HEK293T (cell line): Measurements from ENCODE around the gene SCART1.
"Not testable (repeated sequence)": the region's sequence is repeated elsewhere in the genome, so short reads cannot be mapped to it uniquely, and the experiment has no call there.

ENCODE experiments used
- CTCF ChIA-PET: fragments of 350-600 bp; formaldehyde crosslinking; extraction: SDS; loops from one replicate; lab custom pipeline; 2021; ENCODE audit warnings: antibody characterized with exemption, inconsistent platforms; lab: Yijun Ruan, JAX
- POLR2A ChIA-PET: fragments of 350-600 bp; formaldehyde crosslinking; extraction: SDS; loops from one replicate; lab custom pipeline; 2020; ENCODE audit warnings: antibody characterized with exemption, inconsistent platforms; lab: Yijun Ruan, JAX
- DNase-seq: peaks from one replicate; pipeline ENCODE4 v3.0.0; 2012; ENCODE audit warnings: mixed read lengths; ENCODE audit errors: extremely low spot score
- ARNT ChIP-seq: fragments of 450-650 bp; IDR thresholded peaks from 2 replicates; pipeline ENCODE4 v1.6.1; 2017; ENCODE audit warnings: mild to moderate bottlenecking
- BHLHE40 ChIP-seq: fragments of 450-650 bp; IDR thresholded peaks from 2 replicates; pipeline ENCODE4 v1.6.1; 2016; ENCODE audit warnings: mild to moderate bottlenecking, moderate library complexity, borderline replicate concordance
- CTBP1 ChIP-seq: fragments of 450-650 bp; IDR thresholded peaks from 2 replicates; pipeline ENCODE4 v1.6.1; 2016; ENCODE audit warnings: borderline replicate concordance
- ELF4 ChIP-seq: fragments of 450-650 bp; IDR thresholded peaks from 2 replicates; pipeline ENCODE4 v1.6.1; 2017; ENCODE audit warnings: antibody characterized with exemption
- FOXA1 ChIP-seq: fragments of 450-650 bp; IDR thresholded peaks from 2 replicates; pipeline ENCODE4 v1.6.1; 2016; ENCODE audit warnings: mild to moderate bottlenecking
- FOXK2 ChIP-seq: fragments of 450-650 bp; IDR thresholded peaks from 2 replicates; pipeline ENCODE4 v1.6.1; 2016; ENCODE audit warnings: mild to moderate bottlenecking
- FOXM1 ChIP-seq: fragments of 450-650 bp; IDR thresholded peaks from 2 replicates; pipeline ENCODE4 v1.6.1; 2017; ENCODE audit warnings: mild to moderate bottlenecking, borderline replicate concordance
- HDGF ChIP-seq: fragments of 450-650 bp; IDR thresholded peaks from 2 replicates; pipeline ENCODE4 v1.6.1; 2017; ENCODE audit warnings: antibody characterized with exemption, borderline replicate concordance
- L3MBTL2 ChIP-seq: fragments of 450-650 bp; conservative IDR thresholded peaks from 2 replicates; pipeline ENCODE4 v1.6.1; 2016; ENCODE audit warnings: mild to moderate bottlenecking
- LEF1 ChIP-seq: fragments of 450-650 bp; IDR thresholded peaks from 2 replicates; pipeline ENCODE4 v1.6.1; 2017; ENCODE audit warnings: mild to moderate bottlenecking, borderline replicate concordance
- NFRKB ChIP-seq: fragments of 450-650 bp; IDR thresholded peaks from 2 replicates; pipeline ENCODE4 v1.6.1; 2016; ENCODE audit warnings: mild to moderate bottlenecking, moderate library complexity
- SP1 ChIP-seq: fragments of 450-650 bp; IDR thresholded peaks from 2 replicates; pipeline ENCODE4 v1.6.1; 2017
- SUZ12 ChIP-seq: fragments of 450-650 bp; IDR thresholded peaks from 2 replicates; pipeline ENCODE4 v1.6.1; 2016; ENCODE audit warnings: mild to moderate bottlenecking
- TARDBP ChIP-seq: fragments of 450-650 bp; IDR thresholded peaks from 2 replicates; pipeline ENCODE4 v1.6.1; 2016
- ZNF384 ChIP-seq: fragments of 450-650 bp; IDR thresholded peaks from 2 replicates; pipeline ENCODE4 v1.6.1; 2016
- TF ChIP-seq, protein P1 (sequence below): fragments of 450-650 bp; IDR thresholded peaks from 2 replicates; pipeline ENCODE4 v1.6.1; 2016

The SCART1 gene

DNA sequence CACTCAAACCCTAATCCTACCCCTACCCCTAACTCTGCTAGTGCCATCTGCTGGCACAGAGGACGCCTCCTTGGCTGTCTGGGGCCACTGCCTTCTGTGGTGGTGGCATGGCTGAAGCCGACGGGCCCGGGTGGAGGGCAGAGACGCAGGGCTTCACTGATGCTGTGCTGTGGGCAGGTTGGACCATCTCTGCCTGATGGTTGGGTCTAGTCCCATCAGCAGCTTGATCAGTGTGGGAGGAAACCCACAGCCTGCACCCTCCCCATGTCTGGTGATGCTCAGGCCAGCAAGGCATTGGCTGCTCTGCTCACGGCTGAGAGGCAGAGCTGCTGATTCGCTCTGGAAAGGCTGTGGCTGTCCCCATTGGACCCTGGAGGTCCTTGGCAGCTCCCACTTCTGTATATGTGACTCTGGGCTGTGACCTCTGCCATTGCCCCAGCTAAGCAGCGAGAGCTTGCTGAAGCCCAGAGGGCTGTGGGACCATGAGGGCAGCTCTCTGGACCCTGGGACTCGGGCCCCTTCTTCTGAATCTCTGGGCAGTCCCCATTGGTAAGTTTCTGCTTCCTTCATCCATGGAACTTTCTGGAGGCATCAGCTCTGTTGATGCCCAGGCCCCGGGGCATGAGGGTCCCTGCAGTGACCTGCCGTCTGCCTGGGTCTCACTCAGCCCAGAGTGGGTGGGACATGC, at the start of gene SCART1:
SCART1 (plus strand) TSS at position 430 of the 688 bp plus-strand sequence; CDS start at position 483, 53 bp downstream.
- ChIA-PET POLR2A (no interaction called here), CTCF (no interaction called here)
- TF ChIP-seq BHLHE40, result no peak
- TF ChIP-seq FOXM1, result no peak
- TF ChIP-seq FOXK2, result no peak
- TF ChIP-seq SP1, result no peak
- TF ChIP-seq CTBP1, result no peak
- TF ChIP-seq ELF4, result no peak
- no peak for TF ChIP-seq TARDBP

DNA sequence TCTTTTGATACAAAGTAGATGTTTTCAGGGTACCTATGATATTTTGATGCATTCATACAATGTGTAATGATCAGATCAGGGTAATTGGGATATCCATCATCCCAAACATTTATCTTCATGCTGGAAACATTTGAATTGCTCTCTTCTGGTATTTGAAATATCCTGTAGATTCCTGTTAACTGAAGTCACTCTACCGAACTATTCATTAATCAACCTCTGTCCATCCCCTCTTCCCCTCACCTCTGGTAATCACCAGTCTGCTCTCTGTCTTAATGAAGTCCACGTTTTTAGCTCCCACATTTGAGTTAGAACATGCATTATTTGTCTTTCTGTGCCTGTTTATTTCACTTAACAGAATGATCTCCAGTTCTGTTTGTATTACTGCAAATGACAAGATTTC, 48.5 kb upstream of the SCART1 start:
- DNase-seq, result no peak
- ChIA-PET CTCF (no interaction called here), POLR2A (no interaction called here)
- no peak for TF ChIP-seq BHLHE40
- TF ChIP-seq CTBP1, result no peak
- no peak for TF ChIP-seq ZNF384
- no peak for TF ChIP-seq FOXK2
- TF ChIP-seq SP1, result no peak
- TF ChIP-seq L3MBTL2, result no peak

More for the DNA sequence above, at the start of gene SCART1:
- DNase-seq, result no peak

DNA sequence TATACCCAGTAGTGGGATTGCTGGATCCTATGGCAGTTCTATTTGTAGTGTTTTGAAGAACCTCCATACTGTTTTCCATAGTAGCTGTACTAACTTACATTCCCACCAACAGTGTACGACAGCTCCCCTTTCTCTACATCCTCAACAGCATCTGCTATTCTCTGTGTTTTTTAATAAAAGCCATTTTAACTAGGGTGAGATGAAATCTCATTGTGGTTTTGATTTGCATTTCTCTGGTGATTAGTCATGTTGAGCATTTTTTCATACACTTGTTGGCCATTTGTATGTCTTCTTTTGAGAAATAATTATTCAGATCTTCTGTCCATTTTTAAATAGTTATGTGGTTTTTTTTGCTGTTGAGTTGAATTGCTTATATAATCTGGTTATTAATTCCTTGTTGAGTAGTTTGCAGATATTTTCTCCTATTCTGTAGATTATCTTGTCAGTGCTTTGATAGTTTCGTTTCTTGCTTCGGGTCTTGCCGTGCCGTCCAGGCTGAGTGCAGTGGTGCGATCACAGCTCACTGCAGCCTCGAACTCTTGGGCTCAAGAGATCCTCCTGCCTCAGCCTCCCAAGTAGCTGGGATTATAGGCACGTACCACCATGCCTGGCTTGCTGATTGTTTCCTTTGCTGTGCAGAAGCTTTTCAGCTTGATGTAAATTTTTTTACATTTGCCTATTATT, 47.8 kb upstream of the SCART1 start:
- no peak for DNase-seq
- CTCF ChIA-PET, result no interaction called here
- POLR2A ChIA-PET, result no interaction called here
- TF ChIP-seq LEF1 (no peak), NFRKB (no peak), FOXM1 (no peak), TARDBP (no peak), L3MBTL2 (no peak), FOXK2 (no peak), ZNF384 (no peak), ELF4 (no peak), BHLHE40 (no peak), ARNT (no peak), HDGF (no peak)

DNA sequence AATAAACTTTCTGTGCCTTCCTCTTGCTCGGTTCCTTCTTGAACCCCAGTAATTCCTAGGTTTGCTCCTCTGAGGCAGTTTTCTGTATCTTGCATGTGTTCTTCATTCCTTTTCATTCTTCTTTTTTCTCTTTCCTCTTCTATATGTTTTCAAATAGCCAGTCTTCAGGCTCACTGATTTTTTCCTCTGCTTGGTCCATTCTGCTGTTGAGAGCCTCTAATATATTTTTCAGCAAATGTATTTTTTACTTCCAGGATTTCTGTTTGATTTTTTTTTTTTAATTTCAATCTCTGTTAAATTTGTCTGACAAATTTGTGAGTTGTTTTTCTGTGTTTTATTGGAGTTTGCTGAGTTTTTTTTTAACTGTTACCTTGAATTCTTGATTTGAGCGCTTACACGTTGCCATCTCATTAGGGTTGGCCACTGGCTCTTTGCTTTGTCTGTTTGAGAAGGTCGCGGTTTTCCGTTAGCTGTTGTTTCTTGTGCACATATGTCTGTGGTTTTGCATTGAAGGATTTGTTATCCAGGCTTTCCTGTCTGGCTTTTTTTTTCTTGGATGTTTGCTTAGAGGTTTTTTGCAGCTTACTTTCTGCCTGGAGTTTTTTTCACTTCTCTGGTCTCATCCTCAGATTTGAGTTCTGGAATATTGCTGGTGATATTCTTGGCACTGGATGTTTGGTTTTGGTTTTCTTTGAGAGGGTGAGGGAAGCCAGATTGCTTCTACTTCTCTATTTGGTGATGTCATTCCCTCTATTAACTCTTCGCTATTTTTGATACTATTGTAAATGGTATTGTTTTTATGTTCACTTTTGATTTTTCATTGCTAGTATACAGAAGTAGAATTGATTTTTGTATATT, 42.0 kb upstream of the SCART1 start:
- DNase-seq, result no peak
- POLR2A ChIA-PET, result no interaction called here
- CTCF ChIA-PET, result no interaction called here
- TF ChIP-seq BHLHE40 (no peak), TARDBP (no peak), SP1 (no peak), SUZ12 (no peak), L3MBTL2 (no peak), FOXK2 (no peak), CTBP1 (no peak), FOXA1 (no peak), ELF4 (no peak), ARNT (no peak), ZNF384 (no peak), HDGF (no peak), LEF1 (no peak), FOXM1 (no peak)
- TF ChIP-seq, protein P1, sequence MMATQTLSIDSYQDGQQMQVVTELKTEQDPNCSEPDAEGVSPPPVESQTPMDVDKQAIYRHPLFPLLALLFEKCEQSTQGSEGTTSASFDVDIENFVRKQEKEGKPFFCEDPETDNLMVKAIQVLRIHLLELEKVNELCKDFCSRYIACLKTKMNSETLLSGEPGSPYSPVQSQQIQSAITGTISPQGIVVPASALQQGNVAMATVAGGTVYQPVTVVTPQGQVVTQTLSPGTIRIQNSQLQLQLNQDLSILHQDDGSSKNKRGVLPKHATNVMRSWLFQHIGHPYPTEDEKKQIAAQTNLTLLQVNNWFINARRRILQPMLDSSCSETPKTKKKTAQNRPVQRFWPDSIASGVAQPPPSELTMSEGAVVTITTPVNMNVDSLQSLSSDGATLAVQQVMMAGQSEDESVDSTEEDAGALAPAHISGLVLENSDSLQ, result no peak

DNA sequence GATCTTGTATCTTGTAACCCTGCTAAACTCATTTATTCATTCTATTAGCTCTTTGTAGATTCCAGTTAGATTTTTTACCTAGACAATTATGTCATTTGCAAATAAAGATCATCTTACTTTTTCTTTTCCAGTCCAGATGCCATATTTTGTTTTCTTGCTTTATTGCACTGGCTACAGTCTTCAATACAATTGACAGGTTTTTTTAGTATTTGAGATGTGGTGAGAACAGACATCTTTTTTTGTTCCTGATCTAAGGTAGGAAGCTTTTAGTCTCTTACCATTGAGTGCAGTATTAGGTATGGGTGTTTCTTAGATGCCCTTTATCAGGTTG, 41.4 kb upstream of the SCART1 start:
- POLR2A ChIA-PET, result no interaction called here

DNA sequence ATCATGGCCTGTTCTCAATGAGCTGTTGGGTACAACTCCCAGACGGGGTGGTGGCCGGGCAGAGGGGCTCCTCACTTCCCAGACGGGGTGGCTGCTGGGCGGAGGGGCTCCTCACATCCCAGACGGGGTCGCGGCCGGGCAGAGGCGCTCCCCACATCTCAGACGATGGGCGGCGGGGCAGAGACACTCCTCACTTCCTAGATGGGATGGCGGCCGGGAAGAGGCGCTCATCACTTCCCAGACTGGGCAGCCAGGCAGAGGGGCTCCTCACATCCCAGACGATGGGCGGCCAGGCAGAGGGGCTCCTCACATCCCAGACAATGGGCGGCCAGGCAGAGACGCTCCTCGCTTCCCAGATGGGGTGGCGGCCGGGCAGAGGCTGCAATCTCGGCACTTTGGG, 39.3 kb upstream of the SCART1 start:
- POLR2A ChIA-PET, CTCF ChIA-PET, DNase-seq: not testable (repeated sequence)

More for the DNA sequence above, 41.4 kb upstream of the SCART1 start:
- DNase-seq, result no peak
- TF ChIP-seq CTBP1 (no peak), FOXK2 (no peak), FOXA1 (no peak), HDGF (no peak), ZNF384 (no peak), FOXM1 (no peak), ARNT (no peak), BHLHE40 (no peak), TARDBP (no peak), ELF4 (no peak), L3MBTL2 (no peak), LEF1 (no peak), SP1 (no peak), NFRKB (no peak)
- TF ChIP-seq, protein P1, result no peak
- CTCF ChIA-PET, result no interaction called here
